GM18499 (cell line): ENCODE data around the gene KIAA1191.

Experiments
- ATAC-seq: cut with Tn5 transposase; IDR thresholded peaks from one replicate; pipeline ENCODE4 v1.9.1; 2021; ENCODE audit warnings: moderate number of reproducible peaks; ENCODE audit not compliant: insufficient read depth, unreplicated experiment

The KIAA1191 gene

GRCh38 chr5:176391479-176391878 is 29.9 kb upstream of the KIAA1191 start:
- no peak for ATAC-seq

GRCh38 chr5:176389135-176390123 is 27.9 kb upstream of the KIAA1191 start:
- peak; percentile 18 for ATAC-seq

GRCh38 chr5:176388444-176389134 is 27.0 kb upstream of the KIAA1191 start, which contains the start of the genes HIGD2A and NOP16:
Gene HIGD2A (plus strand): TSS chr5:176388751. CDS start chr5:176388820, 69 bp downstream.
Gene NOP16 (minus strand): TSS chr5:176388598. CDS start chr5:176388539, 59 bp downstream.
- ATAC-seq: peak; percentile 73

- no peak for ATAC-seq
These were observed 26.5 kb upstream of the KIAA1191 start for GRCh38 chr5:176388003-176388443.

GRCh38 chr5:176387384-176387925 is 25.9 kb upstream of the KIAA1191 start:
- no peak for ATAC-seq

- no peak for ATAC-seq
These were observed 24.9 kb upstream of the KIAA1191 start for GRCh38 chr5:176386491-176386890.

GRCh38 chr5:176384991-176385390 is 23.4 kb upstream of the KIAA1191 start:
- ATAC-seq: no peak

GRCh38 chr5:176384366-176384930 is 22.9 kb upstream of the KIAA1191 start:
- ATAC-seq: no peak

- no peak for ATAC-seq
These were observed 22.4 kb upstream of the KIAA1191 start for GRCh38 chr5:176383961-176384360.

GRCh38 chr5:176383248-176383905 is 21.8 kb upstream of the KIAA1191 start:
- no peak for ATAC-seq

- ATAC-seq: no peak
These were observed 21.2 kb upstream of the KIAA1191 start for GRCh38 chr5:176382721-176383120.

- ATAC-seq: no peak
These were observed 20.4 kb upstream of the KIAA1191 start for GRCh38 chr5:176381979-176382378.

GRCh38 chr5:176381423-176381822 is 19.9 kb upstream of the KIAA1191 start:
- no peak for ATAC-seq

GRCh38 chr5:176379881-176380280 is 18.3 kb upstream of the KIAA1191 start:
- ATAC-seq: no peak

- ATAC-seq: no peak
These were observed 11.7 kb upstream of the KIAA1191 start for GRCh38 chr5:176373100-176373818.

GRCh38 chr5:176371621-176372539 is 10.3 kb upstream of the KIAA1191 start:
- ATAC-seq: no peak

- no peak for ATAC-seq
These were observed 8.6 kb upstream of the KIAA1191 start for GRCh38 chr5:176369934-176370711.
